D341Med (cell line): ENCODE measurements around the gene SERPINA1.

Experiments used
- DNase-seq: peaks from one replicate; pipeline ENCODE4 v3.0.0; 2012; ENCODE audit warnings: low spot score

SERPINA1 gene

GRCh38 chr14:94382716-94383596 lies 5.4 kb downstream of the SERPINA1 start:
- no peak for DNase-seq

GRCh38 chr14:94382099-94382715 lies 6.2 kb downstream of the SERPINA1 start:
- no peak for DNase-seq

- DNase-seq, result no peak
Observed at GRCh38 chr14:94381149-94382030, 7.0 kb downstream of the SERPINA1 start.

- DNase-seq, result no peak
Observed at GRCh38 chr14:94380225-94381148, 7.9 kb downstream of the SERPINA1 start.

- no peak for DNase-seq
Observed at GRCh38 chr14:94379291-94380224, 8.8 kb downstream of the SERPINA1 start.

- no peak for DNase-seq
Observed at GRCh38 chr14:94378527-94379290, 9.7 kb downstream of the SERPINA1 start.

- no peak for DNase-seq
Observed at GRCh38 chr14:94377866-94378470, 10.4 kb downstream of the SERPINA1 start.

GRCh38 chr14:94376976-94377865 lies 11.2 kb downstream of the SERPINA1 start:
- no peak for DNase-seq

GRCh38 chr14:94376108-94376975 lies 12.1 kb downstream of the SERPINA1 start:
- DNase-seq, result no peak

GRCh38 chr14:94375552-94376107 lies 12.8 kb downstream of the SERPINA1 start:
- no peak for DNase-seq

GRCh38 chr14:94374749-94375260 lies 13.6 kb downstream of the SERPINA1 start:
- no peak for DNase-seq

- no peak for DNase-seq
Observed at GRCh38 chr14:94374116-94374515, 14.3 kb downstream of the SERPINA1 start.

GRCh38 chr14:94373708-94374107 lies 14.7 kb downstream of the SERPINA1 start:
- no peak for DNase-seq

- no peak for DNase-seq
Observed at GRCh38 chr14:94372021-94372605, 16.3 kb downstream of the SERPINA1 start.

- DNase-seq, result no peak
Observed at GRCh38 chr14:94370524-94370910, 17.9 kb downstream of the SERPINA1 start.
